CD4-positive, alpha-beta T cell treated with Interleukin-1 beta for 1 hour (primary cell): ENCODE measurements around the gene FILIP1.

Experiments
- DNase-seq, 2 donors: peaks; one replicate each; pipeline ENCODE4 v3.0.0-alpha.2; 2020 to 2022

FILIP1 gene

GRCh38 chr6:75377386-75377785 lies 116.2 kb downstream of the FILIP1 start:
- DNase-seq: no peak

GRCh38 chr6:75376347-75377024 lies 117.1 kb downstream of the FILIP1 start:
- DNase-seq: no peak

GRCh38 chr6:75374961-75375400 lies 118.6 kb downstream of the FILIP1 start:
- no peak for DNase-seq

- no peak for DNase-seq
These were observed 120.7 kb downstream of the FILIP1 start for GRCh38 chr6:75372884-75373283.

GRCh38 chr6:75370011-75370410 lies 123.6 kb downstream of the FILIP1 start:
- DNase-seq: no peak

- no peak for DNase-seq
These were observed 124.7 kb downstream of the FILIP1 start for GRCh38 chr6:75368864-75369402.

GRCh38 chr6:75368151-75368779 lies 125.3 kb downstream of the FILIP1 start:
- DNase-seq: no peak

GRCh38 chr6:75363304-75363703 lies 130.3 kb downstream of the FILIP1 start:
- DNase-seq: no peak

GRCh38 chr6:75353644-75354043 lies 140.0 kb downstream of the FILIP1 start:
- no peak for DNase-seq

GRCh38 chr6:75351570-75351969 lies 142.0 kb downstream of the FILIP1 start:
- no peak for DNase-seq

- DNase-seq: no peak
These were observed 142.8 kb downstream of the FILIP1 start for GRCh38 chr6:75350808-75351207.

- no peak for DNase-seq
These were observed 143.4 kb downstream of the FILIP1 start for GRCh38 chr6:75350156-75350555.

GRCh38 chr6:75349262-75349984 lies 144.2 kb downstream of the FILIP1 start:
- no peak for DNase-seq

GRCh38 chr6:75348882-75349261 lies 144.7 kb downstream of the FILIP1 start:
- DNase-seq: no peak

GRCh38 chr6:75347898-75348610 lies 145.5 kb downstream of the FILIP1 start:
- no peak for DNase-seq

- DNase-seq: no peak
These were observed 148.2 kb downstream of the FILIP1 start for GRCh38 chr6:75345413-75345812.

- DNase-seq: no peak
These were observed 149.1 kb downstream of the FILIP1 start for GRCh38 chr6:75344455-75344854.

- DNase-seq: no peak
These were observed 149.6 kb downstream of the FILIP1 start for GRCh38 chr6:75344021-75344420.

GRCh38 chr6:75337835-75338580 lies 155.6 kb downstream of the FILIP1 start:
- no peak for DNase-seq

- no peak for DNase-seq
These were observed 159.1 kb downstream of the FILIP1 start for GRCh38 chr6:75334266-75335040.

GRCh38 chr6:75333676-75334200 lies 159.9 kb downstream of the FILIP1 start:
- no peak for DNase-seq
